Gastrocnemius medialis (tissue), 4 donors: ENCODE results near the gene GALNT6. TPM values are rescaled to one million over a fixed set of nuclear protein-coding genes. Genes with fewer than 3 reads are reported as not detected.

Experiments used
- ATAC-seq, 2 donors: fragments of 150-250 bp; one replicate each; pipeline ENCODE4 v1.9.1; 2016
- DNase-seq, 2 donors: peaks; one replicate each; pipeline ENCODE4 v3.0.0-alpha.2; 2019
- H3K27ac ChIP-seq, 4 donors: fragments of 200-600 bp; sonication (generic); 1 replicate in 1 of 4; 2 replicates in 3 of 4; pipeline ENCODE4 v1.5.1; 2016 to 2018; ENCODE audit warnings: mild to moderate bottlenecking in 2 of 4, moderate library complexity in 1 of 4
- H3K27me3 ChIP-seq, 3 donors: fragments of 200-600 bp; sonication (generic) in 2 of 3; 1 replicate in 1 of 3; 2 replicates in 2 of 3; pipeline versions ENCODE4 v1.5.1 to v1.6.0; 2016 to 2019; ENCODE audit warnings: mild to moderate bottlenecking in 1 of 3, moderate library complexity in 1 of 3
- H3K36me3 ChIP-seq, 2 donors: fragments of 200-600 bp; sonication (generic) in 1 of 2; one replicate each; pipeline ENCODE4 v1.5.1; 2017 to 2018
- H3K4me1 ChIP-seq, 2 donors: fragments of 200-600 bp; sonication (generic) in 1 of 2; one replicate each; pipeline ENCODE4 v1.5.1; 2016 to 2017; ENCODE audit warnings: mild to moderate bottlenecking in 2 of 2
- H3K4me3 ChIP-seq, 4 donors: fragments of 200-600 bp; sonication (generic) in 3 of 4; 1 replicate in 1 of 4; 2 replicates in 3 of 4; pipeline ENCODE4 v1.5.1; 2016 to 2019; ENCODE audit warnings: mild to moderate bottlenecking in 2 of 4
- H3K9me3 ChIP-seq, 3 donors: fragments of 200-600 bp; sonication (generic) in 2 of 3; 1 replicate in 1 of 3; 2 replicates in 2 of 3; pipeline ENCODE4 v1.5.1; 2016 to 2019
- POLR2A ChIP-seq, 2 donors: fragments of 450-650 bp; IDR thresholded peaks; one replicate each; pipeline ENCODE4 v1.6.1; 2017; ENCODE audit warnings: antibody characterized with exemption in 2 of 2, mild to moderate bottlenecking in 2 of 2, moderate library complexity in 2 of 2
- in situ Hi-C, 4 donors: fragments of 200-750 bp; cut with MboI; loops; one replicate each; pipeline versions ENCODE4 v1.15.0 to v1.8.0; 2017; ENCODE audit warnings: low sequenced_read_pairs in 4 of 4
- intact Hi-C: fragments of 100-400 bp; cut with DNase I; formaldehyde crosslinking; loops from one replicate; pipeline ENCODE4 v1.15.1; 2023; ENCODE audit warnings: low total_unique reads
- total RNA-seq, 4 donors: library from RNA; depleted of rRNA; stranded (reverse); fragments of >200 nt; gene quantifications; one replicate each; pipeline versions ENCODE4 v1.1.0 to v1.2.3, GENCODE V29; 2016
- TF ChIP-seq, protein P1 (sequence below), 5 experiments: fragments of 450-650 bp in 3 of 5; fragments of 200-600 bp in 2 of 5; sonication (generic) in 2 of 5; IDR thresholded peaks in 4 of 5; conservative IDR thresholded peaks in 1 of 5; 1 replicate in 4 of 5; 2 replicates in 1 of 5; pipeline ENCODE4 v1.5.1; 2016 to 2019; ENCODE audit warnings: antibody characterized with exemption in 5 of 5, mild to moderate bottlenecking in 3 of 5, moderate library complexity in 3 of 5

Gene GALNT6
- total RNA-seq, 4 donors from 2014 or later, result 0.24 to 0.51 (median 0.37) TPM

DNA sequence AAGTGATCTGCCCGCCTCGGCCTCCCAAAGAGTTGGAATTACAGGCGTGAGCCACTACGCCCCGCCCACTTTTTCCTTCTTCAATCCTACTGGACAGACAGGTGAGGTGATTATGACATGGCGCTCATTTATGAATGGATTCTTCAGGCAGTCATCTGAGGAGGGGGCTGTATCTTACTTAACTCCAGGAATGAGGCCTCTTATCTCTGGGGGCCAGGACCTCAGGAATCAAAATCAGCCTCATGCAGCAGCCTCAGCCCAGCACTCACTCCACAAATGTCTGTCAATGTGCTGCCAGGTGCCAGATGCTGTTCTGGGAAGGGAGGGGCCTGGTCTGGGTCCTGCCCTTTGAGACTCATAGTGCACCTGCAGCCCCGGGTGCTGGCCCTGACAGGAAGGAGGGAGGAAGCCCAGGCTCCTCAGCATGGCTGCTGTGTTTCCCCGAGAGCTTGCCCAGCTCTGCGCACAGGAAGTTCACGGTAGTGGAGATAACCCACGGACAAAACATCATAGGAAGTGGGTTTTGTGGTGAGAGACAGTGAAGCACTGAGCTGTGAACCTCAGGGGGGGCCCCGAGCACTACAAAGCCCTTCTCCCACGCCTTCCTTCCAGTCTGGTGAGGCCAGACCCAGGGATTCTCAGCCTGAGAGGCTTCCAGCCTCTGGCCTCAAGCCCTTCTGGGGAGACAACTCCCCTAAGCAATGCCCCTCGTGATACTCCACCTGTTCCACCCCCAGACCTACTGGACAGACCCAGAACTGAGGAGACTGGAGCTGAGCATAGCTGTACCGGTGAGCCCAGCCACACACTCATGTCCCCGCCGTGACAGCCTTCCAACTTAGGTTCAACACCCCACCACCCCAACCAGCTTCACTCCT is 22.3 kb downstream of the GALNT6 start:
- DNase-seq (peak in 1 of 2 donors; percentile 22), ATAC-seq (no peak)
- Histone ChIP-seq H3K4me3 (no peak overlapping the region), H3K27me3 (no peaks in the 10 kb centered on the region), H3K9me3 (no peaks in the 10 kb centered on the region), H3K27ac (no peak overlapping the region), H3K4me1 (peaks cover 8 to 9% of the 10 kb centered on the region in 2 donors), H3K36me3 (no peaks in the 10 kb centered on the region)
- TF ChIP-seq, protein P1, sequence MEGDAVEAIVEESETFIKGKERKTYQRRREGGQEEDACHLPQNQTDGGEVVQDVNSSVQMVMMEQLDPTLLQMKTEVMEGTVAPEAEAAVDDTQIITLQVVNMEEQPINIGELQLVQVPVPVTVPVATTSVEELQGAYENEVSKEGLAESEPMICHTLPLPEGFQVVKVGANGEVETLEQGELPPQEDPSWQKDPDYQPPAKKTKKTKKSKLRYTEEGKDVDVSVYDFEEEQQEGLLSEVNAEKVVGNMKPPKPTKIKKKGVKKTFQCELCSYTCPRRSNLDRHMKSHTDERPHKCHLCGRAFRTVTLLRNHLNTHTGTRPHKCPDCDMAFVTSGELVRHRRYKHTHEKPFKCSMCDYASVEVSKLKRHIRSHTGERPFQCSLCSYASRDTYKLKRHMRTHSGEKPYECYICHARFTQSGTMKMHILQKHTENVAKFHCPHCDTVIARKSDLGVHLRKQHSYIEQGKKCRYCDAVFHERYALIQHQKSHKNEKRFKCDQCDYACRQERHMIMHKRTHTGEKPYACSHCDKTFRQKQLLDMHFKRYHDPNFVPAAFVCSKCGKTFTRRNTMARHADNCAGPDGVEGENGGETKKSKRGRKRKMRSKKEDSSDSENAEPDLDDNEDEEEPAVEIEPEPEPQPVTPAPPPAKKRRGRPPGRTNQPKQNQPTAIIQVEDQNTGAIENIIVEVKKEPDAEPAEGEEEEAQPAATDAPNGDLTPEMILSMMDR (IDR thresholded peaks at IDR 0.05 in 4 of 5, conservative IDR thresholded peaks at IDR 0.05 in 1 of 5), result no peak
- no peak for TF ChIP-seq POLR2A (IDR thresholded peaks at IDR 0.05)
- intact Hi-C loops (no loop called here), in situ Hi-C loops (no loop called here)

DNA sequence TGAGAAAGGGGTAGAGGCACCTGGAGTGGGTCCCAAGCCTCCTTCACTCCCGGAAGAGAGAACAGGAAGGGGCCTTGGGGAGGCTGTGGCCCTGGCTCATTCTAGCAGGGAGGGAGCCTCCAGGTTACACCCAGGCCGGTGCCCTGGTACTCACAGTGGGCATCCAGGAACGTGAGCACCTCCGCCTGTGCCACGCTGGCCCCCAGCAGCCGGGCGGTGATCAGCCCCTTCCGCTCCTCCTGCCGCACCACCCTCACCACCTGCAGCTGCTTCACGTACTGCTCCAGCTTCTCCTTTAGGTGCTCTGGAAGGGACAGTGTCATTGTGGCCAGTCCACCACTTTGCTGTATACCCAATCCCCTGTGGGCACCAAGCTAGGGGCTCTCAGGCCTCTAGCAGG is 25.9 kb downstream of the GALNT6 start:
- H3K9me3 ChIP-seq, result no peaks in the 10 kb centered on the region
- H3K36me3 ChIP-seq, result no peaks in the 10 kb centered on the region
- no peaks in the 10 kb centered on the region for H3K27me3 ChIP-seq
- no peak for ATAC-seq
- H3K4me3 ChIP-seq, result no peak overlapping the region
- in situ Hi-C loops (no loop called here), intact Hi-C loops (no loop called here)
- DNase-seq, result no peak
- H3K27ac ChIP-seq, result no peak overlapping the region
- TF ChIP-seq, protein P1 (IDR thresholded peaks at IDR 0.05 in 4 of 5, conservative IDR thresholded peaks at IDR 0.05 in 1 of 5), result no peak
- TF ChIP-seq POLR2A (IDR thresholded peaks at IDR 0.05), result no peak
- H3K4me1 ChIP-seq, result no peaks in the 10 kb centered on the region

DNA sequence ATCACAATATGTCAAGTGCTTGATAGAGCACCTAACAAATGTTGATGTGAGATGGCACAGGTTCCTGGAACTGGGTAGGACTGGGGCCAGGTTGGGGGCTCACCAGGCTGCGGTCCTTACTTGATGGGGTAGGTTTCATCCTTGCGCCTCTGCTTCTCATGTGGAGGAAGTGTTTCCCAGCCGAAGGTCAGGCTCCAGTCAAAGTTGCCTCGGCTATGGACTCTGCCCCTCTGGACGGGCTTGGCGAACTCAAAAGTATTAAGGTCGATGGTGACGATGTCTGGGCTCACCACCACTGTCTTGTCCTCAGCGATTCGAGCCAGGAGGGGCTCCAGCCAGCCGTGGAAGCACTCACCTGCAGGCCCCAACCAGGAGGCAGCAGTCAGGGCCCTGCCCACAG is 27.2 kb downstream of the GALNT6 start:
- H3K36me3 ChIP-seq, result no peaks in the 10 kb centered on the region
- TF ChIP-seq POLR2A (IDR thresholded peaks at IDR 0.05), result no peak
- TF ChIP-seq, protein P1 (IDR thresholded peaks at IDR 0.05 in 4 of 5, conservative IDR thresholded peaks at IDR 0.05 in 1 of 5), result no peak
- no peaks in the 10 kb centered on the region for H3K9me3 ChIP-seq
- no peak overlapping the region for H3K4me3 ChIP-seq
- DNase-seq, result no peak
- in situ Hi-C loops (no loop called here), intact Hi-C loops (no loop called here)
- no peak overlapping the region for H3K27ac ChIP-seq
- no peaks in the 10 kb centered on the region for H3K4me1 ChIP-seq
- no peak for ATAC-seq
- no peaks in the 10 kb centered on the region for H3K27me3 ChIP-seq

DNA sequence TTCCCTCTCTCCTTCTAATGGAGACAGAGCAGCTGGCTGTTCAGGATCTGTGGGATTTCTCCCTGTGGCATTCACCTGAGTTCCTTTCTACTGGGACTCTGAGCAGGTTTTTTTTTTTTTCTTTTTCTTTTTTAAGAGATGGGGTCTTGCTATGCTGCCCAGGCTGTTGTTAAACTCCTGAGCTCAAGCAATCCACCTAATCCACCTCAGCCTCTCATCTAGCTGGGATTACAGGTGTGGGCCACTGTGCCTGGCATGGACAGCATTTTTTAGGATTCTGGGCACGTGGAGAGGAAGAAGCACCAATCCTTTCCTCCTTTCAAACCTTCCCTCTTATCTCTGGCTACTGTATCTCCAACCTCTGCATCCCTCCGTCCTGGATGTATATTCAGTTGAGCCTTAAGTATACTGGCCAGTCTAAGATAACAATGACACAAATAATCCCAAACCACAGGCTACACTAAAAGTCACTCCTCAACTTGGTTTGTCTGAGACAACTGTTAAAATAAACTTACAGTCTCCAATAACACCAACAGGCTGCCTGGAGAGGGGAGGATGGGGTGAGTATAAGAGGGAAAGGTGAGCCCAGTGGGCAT is 28.4 kb downstream of the GALNT6 start:
- Histone ChIP-seq H3K9me3 (no peaks in the 10 kb centered on the region), H3K36me3 (no peaks in the 10 kb centered on the region), H3K27me3 (no peaks in the 10 kb centered on the region), H3K4me1 (no peaks in the 10 kb centered on the region), H3K27ac (no peak overlapping the region), H3K4me3 (no peak overlapping the region)
- TF ChIP-seq, protein P1 (IDR thresholded peaks at IDR 0.05 in 4 of 5, conservative IDR thresholded peaks at IDR 0.05 in 1 of 5), result no peak
- TF ChIP-seq POLR2A (IDR thresholded peaks at IDR 0.05), result no peak
- intact Hi-C loops (no loop called here), in situ Hi-C loops (no loop called here)
- ATAC-seq, result no peak
- DNase-seq, result no peak
